IPS DF 4.7 (cell line): Measurements from ENCODE around the gene PWWP2A.
"Not testable (repeated sequence)": the region's sequence is repeated elsewhere in the genome, so short reads cannot be mapped to it uniquely, and the experiment has no call there.

ENCODE experiments used
- DNase-seq: peaks from one replicate; pipeline ENCODE4 v3.0.0-alpha.2; 2013; ENCODE audit warnings: low spot score; ENCODE audit errors: extremely low read depth

Gene PWWP2A

GRCh38 chr5:160076997-160077396, 42.3 kb downstream of the PWWP2A start:
- DNase-seq: no peak

GRCh38 chr5:160075073-160075472, 44.2 kb downstream of the PWWP2A start:
- DNase-seq: no peak

DNA sequence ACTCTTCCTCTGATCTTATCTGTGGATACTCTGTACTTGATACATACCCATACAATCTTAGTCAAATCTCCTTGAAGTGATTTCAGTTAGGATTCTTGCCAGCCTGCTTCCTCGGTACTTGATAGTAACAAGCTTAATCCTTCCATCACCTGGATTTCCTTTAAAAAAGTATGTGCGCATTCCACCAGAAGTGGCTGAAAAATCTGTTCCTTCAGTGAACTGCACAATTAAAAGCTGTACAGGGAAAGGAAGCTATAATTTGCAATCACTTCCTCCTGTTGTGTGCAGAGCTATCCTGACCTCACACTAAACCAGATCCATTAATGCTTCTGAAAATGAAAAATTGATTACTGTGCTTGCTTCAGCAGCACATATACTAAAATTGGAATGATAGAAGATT, 47.3 kb downstream of the PWWP2A start:
- no peak for DNase-seq

- DNase-seq: no peak
Observed at GRCh38 chr5:160071516-160071915, 47.7 kb downstream of the PWWP2A start.

- DNase-seq: not testable (repeated sequence)
Observed at GRCh38 chr5:160069120-160069519, 50.1 kb downstream of the PWWP2A start.

DNA sequence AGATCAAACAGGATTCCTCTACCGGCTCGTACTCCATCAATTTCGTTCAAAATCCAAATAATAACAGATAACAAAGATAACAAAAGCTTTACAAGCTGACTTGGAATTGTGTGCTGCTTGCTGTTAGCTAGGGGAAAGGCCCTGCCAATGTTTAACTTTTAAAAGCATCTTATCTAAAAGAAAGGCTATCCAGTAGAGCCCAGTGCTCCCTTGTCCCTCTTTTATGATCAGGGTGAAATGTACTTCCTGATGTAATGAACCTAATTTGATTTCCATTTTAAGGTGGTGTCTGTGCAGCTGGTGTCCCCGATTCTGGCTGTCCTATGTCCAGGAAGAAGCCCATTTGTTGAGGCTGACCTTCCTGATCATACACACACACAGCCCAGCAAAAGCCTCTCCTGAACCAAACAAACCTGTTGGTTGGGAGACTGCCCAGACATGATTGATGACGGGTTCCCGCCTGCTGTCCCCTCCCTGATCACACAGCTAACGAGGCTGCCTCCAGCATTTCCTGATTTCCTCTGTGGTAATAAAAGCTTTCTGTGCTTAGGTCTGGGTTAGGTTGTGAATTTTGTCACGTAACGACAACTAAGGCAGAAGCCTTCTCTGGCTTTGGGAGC, 54.1 kb downstream of the PWWP2A start:
- no peak for DNase-seq

DNA sequence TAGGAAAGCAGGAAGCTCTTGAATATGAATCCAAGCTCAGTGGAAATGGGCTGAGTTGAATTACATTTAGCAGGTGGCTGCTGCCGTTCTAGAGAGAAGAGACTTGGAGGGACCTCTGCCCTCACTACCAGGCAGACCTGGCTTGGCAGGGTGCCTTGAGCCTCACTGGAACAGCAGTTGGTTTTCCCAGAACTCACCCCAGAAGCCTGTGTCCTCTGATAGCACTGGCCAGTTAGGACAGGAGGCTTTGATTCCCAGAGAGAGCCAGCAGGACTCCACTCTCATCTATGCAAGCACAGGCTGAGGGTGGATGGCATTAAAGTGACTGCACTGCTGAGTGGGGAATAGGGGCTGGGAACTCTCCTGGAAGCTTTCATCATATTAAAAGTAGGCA, 54.8 kb downstream of the PWWP2A start:
- no peak for DNase-seq

- no peak for DNase-seq
Observed at GRCh38 chr5:160061770-160062169, 57.5 kb downstream of the PWWP2A start.

GRCh38 chr5:160060001-160060400, 59.2 kb downstream of the PWWP2A start:
- no peak for DNase-seq

DNA sequence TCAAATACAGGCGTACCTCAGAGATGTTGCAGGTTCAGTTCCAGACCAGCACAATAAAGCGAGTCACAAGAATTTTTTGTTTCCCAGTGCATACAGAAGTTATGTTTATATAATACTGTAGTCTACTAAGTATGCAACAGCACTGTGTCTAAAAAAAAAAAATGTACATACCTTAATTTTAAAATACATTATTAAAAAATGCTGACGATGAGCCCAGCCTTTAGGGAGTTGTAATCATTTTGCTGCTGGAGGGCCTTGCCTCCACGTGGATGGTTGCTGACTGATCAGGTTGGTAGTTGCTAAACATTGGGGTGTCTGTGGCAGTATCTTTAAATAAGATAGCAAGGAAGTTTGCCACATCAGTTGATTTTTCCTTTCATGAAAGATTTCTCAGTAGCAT, 62.0 kb downstream of the PWWP2A start:
- DNase-seq: no peak

DNA sequence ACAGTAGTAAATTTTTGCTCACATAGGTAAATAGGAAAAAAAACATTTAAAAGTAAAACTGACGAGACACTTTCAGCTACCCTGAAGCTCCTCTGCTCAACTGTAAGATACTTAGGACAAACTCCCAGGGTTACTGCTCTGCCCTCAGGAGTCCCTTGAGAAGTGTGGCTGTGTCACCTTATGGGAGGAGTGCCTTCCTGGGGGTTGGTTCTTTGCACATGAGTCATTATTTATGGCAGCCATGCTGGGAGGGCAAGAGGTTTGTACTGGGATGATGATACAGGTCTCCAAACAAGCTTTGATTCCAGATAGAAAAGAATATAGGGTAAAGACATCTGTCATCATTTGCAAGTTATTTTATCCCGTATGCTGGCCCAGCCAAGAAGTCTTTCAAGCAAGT, 64.4 kb downstream of the PWWP2A start:
- DNase-seq: no peak

- no peak for DNase-seq
Observed at GRCh38 chr5:160054047-160054446, 65.2 kb downstream of the PWWP2A start.

DNA sequence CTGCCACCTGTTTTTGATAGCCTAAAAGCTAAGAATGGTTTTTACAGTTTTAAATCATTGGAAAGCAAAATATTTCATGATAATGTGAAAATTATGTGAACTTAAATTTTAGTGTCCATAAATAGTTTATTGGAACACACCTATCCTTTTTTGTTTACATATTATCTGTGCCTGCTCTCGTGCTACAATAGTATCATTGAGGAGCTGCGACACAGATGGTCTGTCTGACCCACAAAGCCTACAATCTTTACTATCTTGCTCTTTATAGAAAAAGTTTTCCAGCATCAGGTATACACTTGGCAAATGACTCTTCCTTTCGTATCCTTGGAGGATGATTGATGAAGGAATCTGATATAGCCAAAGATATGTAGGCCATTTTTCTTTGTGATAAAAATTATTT, 70.2 kb downstream of the PWWP2A start:
- DNase-seq: no peak

- no peak for DNase-seq
Observed at GRCh38 chr5:160048131-160048530, 71.1 kb downstream of the PWWP2A start.

GRCh38 chr5:160047423-160047822, 71.8 kb downstream of the PWWP2A start:
- DNase-seq: no peak

DNA sequence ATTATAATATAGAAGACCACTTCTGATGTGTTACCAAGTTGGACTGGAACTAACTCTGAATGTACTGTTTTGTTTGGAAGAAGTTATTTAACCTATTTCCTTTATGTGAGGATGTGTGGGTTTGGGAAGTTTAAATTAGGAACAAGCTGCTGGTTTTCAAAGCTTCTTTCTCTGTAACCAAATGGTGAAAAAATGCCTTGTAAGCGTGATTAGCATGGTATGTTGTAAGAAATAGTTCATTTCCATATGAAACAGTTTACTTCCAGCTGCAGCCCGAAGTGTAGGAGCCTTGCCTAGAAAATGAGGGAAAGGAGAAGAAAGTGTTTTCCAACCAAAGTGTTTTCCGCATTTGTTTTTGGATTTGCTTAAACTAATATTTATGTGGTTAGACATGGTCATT, 74.3 kb downstream of the PWWP2A start:
- no peak for DNase-seq

GRCh38 chr5:160044391-160044804, 74.9 kb downstream of the PWWP2A start:
- DNase-seq: no peak

DNA sequence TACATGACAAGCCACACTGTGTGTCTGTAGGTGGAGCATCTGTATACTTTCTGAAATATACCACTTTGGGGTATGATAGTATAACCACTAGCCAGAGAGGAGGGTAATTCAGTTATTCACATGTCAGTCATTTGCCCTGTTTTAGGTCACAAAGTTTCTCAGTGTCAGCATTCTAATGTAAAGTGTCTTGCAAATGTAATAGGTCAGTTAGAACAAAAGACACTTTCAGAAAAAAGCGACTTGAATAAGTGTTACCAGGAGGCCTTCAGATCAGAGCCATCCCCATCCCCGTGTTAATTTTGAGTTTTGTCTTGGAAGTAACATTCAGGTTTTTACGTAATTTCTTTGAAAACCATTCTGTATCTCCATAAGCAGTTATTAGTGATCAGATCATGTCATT, 76.6 kb downstream of the PWWP2A start:
- no peak for DNase-seq
